ENCODE results near the gene PIEZO2. TPM values are rescaled to one million over a fixed set of nuclear protein-coding genes. Genes with fewer than 3 reads are reported as not detected.

The PIEZO2 gene
- polyA plus RNA-seq, 5 donors: 177 to 232 (median 217) TPM

DNA sequence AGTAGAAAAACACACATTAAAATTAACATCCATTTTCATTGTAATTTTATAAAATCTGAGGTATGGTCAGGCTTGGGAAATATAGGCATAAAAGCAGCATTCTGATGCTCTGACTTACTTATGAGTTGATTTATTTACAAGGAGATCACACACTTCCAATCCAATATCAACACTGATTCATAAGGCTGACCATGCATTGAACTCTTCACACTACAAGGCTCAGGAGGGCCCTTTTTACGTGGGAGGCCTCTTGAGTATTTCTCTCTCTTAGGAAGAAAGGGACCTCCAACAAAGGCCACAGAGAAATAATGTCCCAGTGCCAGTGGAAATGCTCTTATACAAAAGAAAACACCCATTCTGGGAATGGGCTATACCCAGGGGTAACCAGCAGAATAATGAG is 400.7 kb downstream of the PIEZO2 start:
- DNase-seq: no peak

DNA sequence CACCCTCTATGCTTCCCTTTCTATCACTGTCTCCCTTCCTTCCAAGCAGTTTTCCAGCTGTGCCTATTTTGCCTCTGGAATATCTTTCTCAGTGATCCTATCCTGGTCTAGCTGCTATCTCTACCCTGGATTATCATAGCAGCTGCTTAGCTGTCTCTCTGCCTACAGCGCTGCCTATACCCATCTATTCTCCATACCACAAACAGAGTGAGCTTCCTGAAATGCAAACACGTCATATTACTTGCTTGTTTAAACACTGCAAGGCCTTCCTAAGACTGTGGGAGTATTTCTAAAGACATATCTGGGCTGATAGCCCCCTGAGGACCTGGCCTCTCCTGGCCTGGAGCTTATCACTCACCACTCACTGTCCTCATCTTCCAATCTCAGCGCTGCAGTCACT is 403.4 kb downstream of the PIEZO2 start:
- no peak for DNase-seq

DNA sequence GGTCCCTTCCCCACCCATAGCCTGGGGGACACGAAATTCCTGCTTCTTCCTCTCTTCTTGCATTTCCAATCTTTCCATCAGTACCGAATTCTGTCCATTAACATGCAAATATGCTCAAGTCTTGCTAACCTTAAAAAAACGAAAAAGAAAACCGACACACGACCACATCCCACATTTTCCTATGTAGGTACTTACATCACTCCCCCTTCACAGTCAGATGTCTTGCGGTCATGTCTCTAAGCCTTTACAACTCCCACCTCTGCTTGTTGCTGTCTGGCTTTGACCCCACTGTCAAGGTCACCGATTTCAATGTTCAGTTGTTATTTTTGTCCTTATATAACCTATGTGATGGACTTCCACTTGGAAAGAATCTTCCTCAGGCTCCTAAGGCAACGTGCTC is 404.1 kb downstream of the PIEZO2 start:
- no peak for DNase-seq

DNA sequence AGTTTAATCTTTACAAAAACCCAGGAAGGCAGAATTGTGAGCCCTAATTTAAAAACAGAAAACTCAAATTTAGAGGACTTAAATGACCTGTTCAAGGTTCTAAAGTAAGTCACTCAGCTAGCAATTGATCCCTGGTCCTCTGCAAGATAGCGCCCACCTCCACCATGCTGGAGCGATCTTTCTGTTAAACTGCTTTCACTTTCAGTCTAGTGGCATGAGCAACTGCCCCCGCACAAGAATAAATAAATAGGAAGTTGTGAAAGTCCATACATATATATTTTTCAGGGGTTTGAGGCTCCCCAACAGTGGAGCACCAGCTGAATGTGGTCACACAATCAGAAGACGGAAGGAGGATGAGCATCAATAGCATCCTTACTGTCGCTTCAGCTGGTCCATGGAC is 405.6 kb downstream of the PIEZO2 start:
- no peak for DNase-seq

GRCh38 chr18:10739152-10739551 is 410.2 kb downstream of the PIEZO2 start:
- DNase-seq: no peak

- DNase-seq: no peak
These were observed 412.4 kb downstream of the PIEZO2 start for GRCh38 chr18:10736984-10737383.

DNA sequence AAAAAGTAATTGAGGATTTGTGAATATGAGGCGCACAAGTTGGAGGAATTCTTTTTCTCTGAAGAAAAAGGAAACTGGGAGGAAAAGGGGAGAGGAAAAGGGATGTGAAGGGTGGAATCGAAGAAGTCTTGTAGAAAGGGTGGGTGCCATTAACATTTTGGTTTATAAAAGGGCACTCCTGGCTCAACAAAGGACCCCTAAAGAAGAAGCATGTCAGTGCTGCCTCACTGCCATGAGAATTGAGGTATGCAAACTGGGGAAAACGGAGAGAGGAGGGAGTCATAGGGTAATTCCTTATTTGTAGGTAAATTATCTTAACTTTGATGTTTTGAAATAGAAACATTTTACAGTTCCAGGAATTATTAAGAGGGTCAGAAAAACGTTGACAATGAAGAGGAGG is 416.4 kb downstream of the PIEZO2 start:
- DNase-seq: no peak

GRCh38 chr18:10727477-10727876 is 421.9 kb downstream of the PIEZO2 start:
- no peak for DNase-seq

DNA sequence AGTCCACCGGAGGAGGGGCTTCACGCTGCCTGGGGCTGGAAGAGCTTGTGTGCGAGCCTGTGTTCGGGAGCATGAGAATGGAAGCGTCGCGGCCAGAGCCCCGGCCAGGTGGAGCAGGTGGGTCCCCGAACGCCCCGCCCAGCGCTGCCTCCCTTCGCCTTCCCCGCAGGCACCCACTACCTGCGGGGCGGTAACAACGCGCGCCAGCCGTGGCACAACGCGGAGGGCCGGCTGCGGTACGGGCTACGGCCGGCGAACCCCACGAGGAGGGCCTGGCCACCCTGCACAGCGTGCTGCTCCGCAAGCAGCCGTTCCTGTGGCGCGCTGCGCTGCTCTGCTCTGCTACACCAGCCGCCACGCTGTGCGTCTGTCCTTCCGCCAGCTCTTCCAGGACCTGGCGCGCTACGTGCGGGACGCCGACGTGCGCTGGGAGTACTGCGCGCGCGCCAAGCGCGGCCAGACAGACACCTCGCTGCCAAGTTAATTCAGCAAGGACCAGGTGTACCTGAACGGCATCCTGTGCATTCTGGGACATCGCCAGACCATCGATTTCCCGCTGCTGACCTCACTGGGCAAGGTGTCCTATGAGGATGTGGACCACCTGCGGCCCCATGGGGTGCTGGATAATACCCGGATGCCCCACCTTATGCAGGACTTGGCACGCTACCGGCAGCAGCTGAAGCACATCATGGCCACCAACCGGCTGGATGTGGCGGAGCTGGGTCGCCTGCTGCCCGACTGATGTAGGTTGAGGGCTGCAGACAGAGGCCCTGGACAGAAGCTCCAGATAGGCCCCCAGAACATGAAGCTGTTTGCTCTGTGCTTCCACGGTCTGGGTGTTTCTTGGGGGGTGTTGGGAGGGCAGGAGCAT is 422.9 kb downstream of the PIEZO2 start:
- DNase-seq: peak in 1 of 2 donors; percentile 27

- no peak for DNase-seq
These were observed 424.7 kb downstream of the PIEZO2 start for GRCh38 chr18:10724666-10725065.

DNA sequence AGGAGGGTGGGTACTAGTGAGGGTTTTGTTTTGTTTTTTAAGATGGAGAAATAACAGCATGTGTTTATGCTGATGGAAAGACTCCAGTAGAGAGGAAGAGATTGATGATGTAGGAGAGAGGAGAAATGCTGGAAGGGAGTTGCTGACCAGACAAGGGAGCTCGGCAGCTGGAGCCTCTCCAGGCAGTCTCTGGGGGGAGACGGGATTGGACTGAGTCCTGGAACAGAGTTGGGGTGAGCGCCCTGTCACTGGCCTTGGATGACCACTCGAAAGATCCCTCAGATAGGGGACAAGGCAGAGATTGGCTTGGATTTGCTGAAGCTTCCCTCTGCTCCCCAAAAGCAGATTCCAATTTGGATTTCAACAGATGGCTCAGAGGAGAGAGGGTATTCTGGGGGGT is 425.9 kb downstream of the PIEZO2 start:
- peak; percentile 41 to 50 for DNase-seq

- no peak for DNase-seq
These were observed 430.6 kb downstream of the PIEZO2 start for GRCh38 chr18:10718809-10719208.

DNA sequence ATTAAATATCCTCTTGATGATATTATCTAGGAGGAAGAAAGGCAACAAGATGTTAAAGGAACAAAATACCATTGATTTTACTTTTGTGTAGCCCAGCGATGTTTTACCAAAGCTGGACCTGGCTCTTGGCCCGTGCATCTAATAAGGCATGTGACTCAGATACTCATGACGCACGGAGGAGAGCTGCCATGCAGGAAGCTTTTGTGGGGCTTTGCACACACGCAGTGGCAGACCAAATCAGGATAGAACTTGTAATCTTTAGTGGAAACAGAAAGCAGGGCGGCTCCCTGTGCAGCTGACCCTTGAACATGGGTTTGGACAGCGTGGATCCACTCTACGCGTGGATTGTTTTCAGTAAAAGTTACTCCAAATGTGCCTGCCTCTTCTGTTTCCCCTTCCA is 433.6 kb downstream of the PIEZO2 start:
- no peak for DNase-seq

DNA sequence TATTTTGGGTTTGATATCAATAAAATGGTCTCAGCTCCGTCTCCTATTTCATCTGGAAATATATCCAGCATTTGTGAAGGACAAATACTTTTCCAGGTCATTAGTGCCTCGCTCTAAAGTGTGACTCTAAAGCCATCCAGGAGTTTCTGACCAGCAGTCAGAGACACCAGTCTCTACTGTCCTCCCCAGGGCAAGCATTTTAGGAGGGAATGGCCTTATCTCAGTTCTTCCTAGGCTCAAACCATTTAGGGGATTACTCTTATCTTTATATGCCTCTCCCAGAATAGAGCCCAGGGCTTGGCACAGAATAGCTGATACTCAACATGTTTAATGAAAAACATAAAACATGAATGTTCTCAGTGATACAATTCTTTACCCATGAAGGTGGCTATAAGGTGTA is 436.0 kb downstream of the PIEZO2 start:
- no peak for DNase-seq

DNA sequence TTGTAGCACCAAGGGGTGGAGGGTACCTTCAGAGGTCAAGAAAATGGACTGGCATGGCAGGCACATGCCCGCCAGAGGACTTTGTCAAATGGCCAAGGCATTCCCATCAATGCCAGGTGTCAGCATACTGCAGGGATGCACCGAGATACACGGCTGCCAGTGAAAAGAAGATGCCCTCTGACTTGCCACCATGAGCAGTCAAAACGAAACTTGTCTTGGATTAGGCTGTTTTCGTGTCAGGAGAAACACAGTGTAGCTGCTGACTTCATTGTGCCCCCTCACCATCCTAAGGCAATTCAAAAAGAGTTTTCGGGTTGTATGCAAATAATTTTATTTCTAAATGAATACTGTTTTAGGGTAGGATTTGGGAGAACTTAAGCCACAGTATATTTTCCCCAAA is 442.1 kb downstream of the PIEZO2 start:
- no peak for DNase-seq

- DNase-seq: no peak
These were observed 443.6 kb downstream of the PIEZO2 start for GRCh38 chr18:10705786-10706185.

GRCh38 chr18:10705291-10705690 is 444.1 kb downstream of the PIEZO2 start:
- DNase-seq: no peak

DNA sequence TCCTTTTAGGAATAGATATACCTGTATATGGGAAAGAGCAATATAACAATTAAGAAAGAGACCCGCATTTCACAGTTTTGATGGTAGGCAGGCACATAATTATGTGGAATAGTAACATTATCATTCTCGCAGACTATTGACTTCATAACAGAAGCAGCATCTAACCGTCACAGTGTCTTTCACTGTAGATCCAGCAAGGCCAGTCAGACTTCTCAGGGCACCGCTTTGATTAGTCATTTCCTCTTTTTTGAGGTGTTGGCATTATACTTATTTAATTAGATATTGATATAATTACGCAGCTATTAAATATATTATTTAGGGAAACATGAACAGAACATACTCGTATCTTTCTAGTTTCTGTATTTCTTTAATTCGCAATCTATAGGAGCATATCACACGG is 447.2 kb downstream of the PIEZO2 start:
- no peak for DNase-seq

DNA sequence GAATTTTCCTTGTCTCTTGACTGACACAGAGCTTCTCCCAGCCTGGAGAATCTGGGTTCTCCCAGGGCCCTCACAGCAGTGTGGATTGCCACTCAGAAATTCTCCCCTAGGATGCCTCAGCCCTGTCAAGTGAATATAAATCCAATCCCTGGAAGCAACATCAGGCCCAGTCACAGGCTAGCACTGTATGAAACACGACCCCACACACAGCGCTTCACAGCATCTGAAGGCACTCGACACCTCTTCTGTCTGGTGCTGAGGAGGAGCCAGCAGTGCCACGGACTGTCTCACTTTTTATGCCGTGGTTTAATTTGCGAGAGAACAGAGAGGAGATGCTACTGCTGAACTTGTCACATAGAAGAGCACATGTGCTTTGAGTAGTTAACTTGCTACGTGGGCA is 459.0 kb downstream of the PIEZO2 start:
- no peak for DNase-seq

DNA sequence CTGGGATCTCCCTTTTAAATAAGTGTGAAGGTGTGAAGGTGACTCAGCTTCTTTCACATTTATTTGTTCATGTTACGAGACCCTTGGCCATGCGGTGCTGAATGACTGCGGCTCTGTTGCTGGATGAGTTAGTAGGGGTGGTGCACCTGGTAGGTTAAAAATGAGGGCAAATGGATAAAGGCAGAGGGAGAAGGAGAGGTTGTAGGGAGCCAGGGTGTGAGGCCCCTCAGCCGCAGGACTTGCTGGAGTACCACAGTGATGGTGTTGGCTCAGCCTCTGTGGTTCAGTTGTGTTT is 459.4 kb downstream of the PIEZO2 start:
- no peak for DNase-seq

GRCh38 chr18:10689236-10690034 is 459.9 kb downstream of the PIEZO2 start:
- DNase-seq: no peak

GRCh38 chr18:10688766-10689165 is 460.6 kb downstream of the PIEZO2 start:
- DNase-seq: no peak

GRCh38 chr18:10687161-10687925 is 462.0 kb downstream of the PIEZO2 start:
- no peak for DNase-seq
